ENCODE data around the gene OSBPL6. TPM values are rescaled to one million over a fixed set of nuclear protein-coding genes. Genes with fewer than 3 reads are reported as not detected.

Gene OSBPL6
- total and polyA plus RNA-seq, 2 of the 13 experiments (the other 11 are each of a cell fraction or from before 2014, with no cell fraction given) = 0.03 to 0.11 TPM

DNA sequence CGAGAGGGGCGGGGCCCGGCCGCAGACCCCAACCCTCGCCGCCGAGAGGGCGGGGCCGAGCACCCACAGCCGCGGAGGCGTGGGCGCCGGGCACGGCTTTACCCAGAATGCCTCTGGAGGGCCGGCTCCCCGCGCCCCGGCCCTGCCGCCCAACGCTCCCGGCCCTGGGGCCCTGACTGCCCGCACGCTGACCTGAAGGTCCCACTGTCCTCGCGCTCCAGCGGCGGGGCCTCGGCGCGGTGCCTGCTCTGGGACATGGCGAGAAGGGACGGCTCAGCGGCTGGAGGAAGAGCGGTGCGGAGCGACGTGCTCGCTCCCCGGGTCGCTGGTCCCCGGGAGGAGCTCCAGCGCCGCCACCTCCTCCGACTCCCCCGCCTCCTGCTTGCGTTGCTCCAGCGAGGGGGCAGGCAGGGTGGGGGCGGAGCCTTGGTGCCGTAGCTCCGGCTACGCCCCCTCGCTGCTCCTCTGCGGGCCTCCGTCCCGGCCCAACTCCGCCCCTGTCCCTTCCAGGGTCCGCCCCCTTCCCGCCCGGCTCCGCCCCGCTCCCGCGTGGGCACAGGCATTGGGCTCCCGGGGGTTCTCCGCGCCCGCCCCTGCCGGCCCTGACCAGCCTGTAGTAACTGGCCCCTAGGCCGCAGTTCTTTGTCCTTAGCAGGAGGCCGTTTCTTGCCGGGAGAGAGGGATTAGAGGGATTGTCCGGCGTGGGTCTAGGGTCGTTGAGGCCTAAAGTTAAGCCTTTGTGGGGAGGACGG is 256.6 kb downstream of the OSBPL6 start, which contains the start of the genes PJVK and PRKRA (continued):
- TF ChIP-seq, protein P1, sequence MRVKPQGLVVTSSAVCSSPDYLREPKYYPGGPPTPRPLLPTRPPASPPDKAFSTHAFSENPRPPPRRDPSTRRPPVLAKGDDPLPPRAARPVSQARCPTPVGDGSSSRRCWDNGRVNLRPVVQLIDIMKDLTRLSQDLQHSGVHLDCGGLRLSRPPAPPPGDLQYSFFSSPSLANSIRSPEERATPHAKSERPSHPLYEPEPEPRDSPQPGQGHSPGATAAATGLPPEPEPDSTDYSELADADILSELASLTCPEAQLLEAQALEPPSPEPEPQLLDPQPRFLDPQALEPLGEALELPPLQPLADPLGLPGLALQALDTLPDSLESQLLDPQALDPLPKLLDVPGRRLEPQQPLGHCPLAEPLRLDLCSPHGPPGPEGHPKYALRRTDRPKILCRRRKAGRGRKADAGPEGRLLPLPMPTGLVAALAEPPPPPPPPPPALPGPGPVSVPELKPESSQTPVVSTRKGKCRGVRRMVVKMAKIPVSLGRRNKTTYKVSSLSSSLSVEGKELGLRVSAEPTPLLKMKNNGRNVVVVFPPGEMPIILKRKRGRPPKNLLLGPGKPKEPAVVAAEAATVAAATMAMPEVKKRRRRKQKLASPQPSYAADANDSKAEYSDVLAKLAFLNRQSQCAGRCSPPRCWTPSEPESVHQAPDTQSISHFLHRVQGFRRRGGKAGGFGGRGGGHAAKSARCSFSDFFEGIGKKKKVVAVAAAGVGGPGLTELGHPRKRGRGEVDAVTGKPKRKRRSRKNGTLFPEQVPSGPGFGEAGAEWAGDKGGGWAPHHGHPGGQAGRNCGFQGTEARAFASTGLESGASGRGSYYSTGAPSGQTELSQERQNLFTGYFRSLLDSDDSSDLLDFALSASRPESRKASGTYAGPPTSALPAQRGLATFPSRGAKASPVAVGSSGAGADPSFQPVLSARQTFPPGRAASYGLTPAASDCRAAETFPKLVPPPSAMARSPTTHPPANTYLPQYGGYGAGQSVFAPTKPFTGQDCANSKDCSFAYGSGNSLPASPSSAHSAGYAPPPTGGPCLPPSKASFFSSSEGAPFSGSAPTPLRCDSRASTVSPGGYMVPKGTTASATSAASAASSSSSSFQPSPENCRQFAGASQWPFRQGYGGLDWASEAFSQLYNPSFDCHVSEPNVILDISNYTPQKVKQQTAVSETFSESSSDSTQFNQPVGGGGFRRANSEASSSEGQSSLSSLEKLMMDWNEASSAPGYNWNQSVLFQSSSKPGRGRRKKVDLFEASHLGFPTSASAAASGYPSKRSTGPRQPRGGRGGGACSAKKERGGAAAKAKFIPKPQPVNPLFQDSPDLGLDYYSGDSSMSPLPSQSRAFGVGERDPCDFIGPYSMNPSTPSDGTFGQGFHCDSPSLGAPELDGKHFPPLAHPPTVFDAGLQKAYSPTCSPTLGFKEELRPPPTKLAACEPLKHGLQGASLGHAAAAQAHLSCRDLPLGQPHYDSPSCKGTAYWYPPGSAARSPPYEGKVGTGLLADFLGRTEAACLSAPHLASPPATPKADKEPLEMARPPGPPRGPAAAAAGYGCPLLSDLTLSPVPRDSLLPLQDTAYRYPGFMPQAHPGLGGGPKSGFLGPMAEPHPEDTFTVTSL (CRISPR knock-in tag; IDR thresholded peaks at IDR 0.05; ENCODE audit: borderline replicate concordance) = peak; percentile 33; the same call in 1 of the 2 replicates
- TF ChIP-seq TSC22D2 (CRISPR knock-in tag; IDR thresholded peaks at IDR 0.05; ENCODE audit: borderline replicate concordance) (peak; percentile 80; the same call in 1 of the 2 replicates), ZSCAN29 (CRISPR knock-in tag; conservative IDR thresholded peaks at IDR 0.05) (peak; percentile 77; the same call in 1 of the 2 replicates), ZIK1 (CRISPR knock-in tag; IDR thresholded peaks at IDR 0.05; ENCODE audit: borderline replicate concordance, low read depth) (peak; percentile 89), AHR (CRISPR knock-in tag; IDR thresholded peaks at IDR 0.05) (0 out of 2 replicates have a peak, but pooled peaks have one; percentile 33), HIVEP1 (CRISPR knock-in tag; IDR thresholded peaks at IDR 0.05) (peak; percentile 84), JUN (CRISPR knock-in tag; IDR thresholded peaks at IDR 0.05) (peak; percentile 32; the same call in 1 of the 2 replicates), ZNF510 (CRISPR knock-in tag; IDR thresholded peaks at IDR 0.05; ENCODE audit: low read depth) (peak; percentile 81; the same call in 1 of the 2 replicates), ZNF251 (CRISPR knock-in tag; IDR thresholded peaks at IDR 0.05) (no peak), ZKSCAN8 (CRISPR knock-in tag; IDR thresholded peaks at IDR 0.05; ENCODE audit: borderline replicate concordance) (peak; percentile 44; the same call in 1 of the 2 replicates), PCBP2 (optimal IDR thresholded peaks at IDR 0.05; ENCODE audit: low read depth, low read length, poor library complexity, severe bottlenecking) (no peak), CBX1 (IDR thresholded peaks at IDR 0.05; ENCODE audit: low read depth) (peak; percentile 85), ONECUT2 (CRISPR knock-in tag; IDR thresholded peaks at IDR 0.05) (no peak; the same call in none of the 2 replicates), NR2F6 (IDR thresholded peaks at IDR 0.05) (no peak), NR2F6 (CRISPR knock-in tag; IDR thresholded peaks at IDR 0.05) (no peak; the same call in 1 of the 2 replicates), ZNF121 (CRISPR knock-in tag; IDR thresholded peaks at IDR 0.05) (no peak), NFE2L2 (IDR thresholded peaks at IDR 0.05; ENCODE audit: low read length) (no peak), TBP (CRISPR knock-in tag; IDR thresholded peaks at IDR 0.05) (no peak), ZNF737 (CRISPR knock-in tag; IDR thresholded peaks at IDR 0.05; ENCODE audit: borderline replicate concordance) (no peak)
- TF ChIP-seq, protein P2, sequence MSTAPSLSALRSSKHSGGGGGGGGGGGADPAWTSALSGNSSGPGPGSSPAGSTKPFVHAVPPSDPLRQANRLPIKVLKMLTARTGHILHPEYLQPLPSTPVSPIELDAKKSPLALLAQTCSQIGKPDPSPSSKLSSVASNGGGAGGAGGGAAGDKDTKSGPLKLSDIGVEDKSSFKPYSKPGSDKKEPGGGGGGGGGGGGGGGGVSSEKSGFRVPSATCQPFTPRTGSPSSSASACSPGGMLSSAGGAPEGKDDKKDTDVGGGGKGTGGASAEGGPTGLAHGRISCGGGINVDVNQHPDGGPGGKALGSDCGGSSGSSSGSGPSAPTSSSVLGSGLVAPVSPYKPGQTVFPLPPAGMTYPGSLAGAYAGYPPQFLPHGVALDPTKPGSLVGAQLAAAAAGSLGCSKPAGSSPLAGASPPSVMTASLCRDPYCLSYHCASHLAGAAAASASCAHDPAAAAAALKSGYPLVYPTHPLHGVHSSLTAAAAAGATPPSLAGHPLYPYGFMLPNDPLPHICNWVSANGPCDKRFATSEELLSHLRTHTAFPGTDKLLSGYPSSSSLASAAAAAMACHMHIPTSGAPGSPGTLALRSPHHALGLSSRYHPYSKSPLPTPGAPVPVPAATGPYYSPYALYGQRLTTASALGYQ (CRISPR knock-in tag; IDR thresholded peaks at IDR 0.05) = peak; percentile 73
- TF ChIP-seq, protein P3, sequence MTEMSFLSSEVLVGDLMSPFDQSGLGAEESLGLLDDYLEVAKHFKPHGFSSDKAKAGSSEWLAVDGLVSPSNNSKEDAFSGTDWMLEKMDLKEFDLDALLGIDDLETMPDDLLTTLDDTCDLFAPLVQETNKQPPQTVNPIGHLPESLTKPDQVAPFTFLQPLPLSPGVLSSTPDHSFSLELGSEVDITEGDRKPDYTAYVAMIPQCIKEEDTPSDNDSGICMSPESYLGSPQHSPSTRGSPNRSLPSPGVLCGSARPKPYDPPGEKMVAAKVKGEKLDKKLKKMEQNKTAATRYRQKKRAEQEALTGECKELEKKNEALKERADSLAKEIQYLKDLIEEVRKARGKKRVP (CRISPR knock-in tag; IDR thresholded peaks at IDR 0.05) = peak in 1 of 2 experiments; percentile 63; a peak in 2 of 4 replicates
